GM18508 (cell line): ENCODE results near the gene FSTL4.
"Not testable (repeated sequence)": the region's sequence is repeated elsewhere in the genome, so short reads cannot be mapped to it uniquely, and the experiment has no call there.

Source experiments
- ATAC-seq: cut with Tn5 transposase; IDR thresholded peaks from one replicate; pipeline ENCODE4 v1.9.1; 2021; ENCODE audit warnings: moderate number of reproducible peaks; ENCODE audit not compliant: insufficient read depth, unreplicated experiment

The FSTL4 gene

DNA sequence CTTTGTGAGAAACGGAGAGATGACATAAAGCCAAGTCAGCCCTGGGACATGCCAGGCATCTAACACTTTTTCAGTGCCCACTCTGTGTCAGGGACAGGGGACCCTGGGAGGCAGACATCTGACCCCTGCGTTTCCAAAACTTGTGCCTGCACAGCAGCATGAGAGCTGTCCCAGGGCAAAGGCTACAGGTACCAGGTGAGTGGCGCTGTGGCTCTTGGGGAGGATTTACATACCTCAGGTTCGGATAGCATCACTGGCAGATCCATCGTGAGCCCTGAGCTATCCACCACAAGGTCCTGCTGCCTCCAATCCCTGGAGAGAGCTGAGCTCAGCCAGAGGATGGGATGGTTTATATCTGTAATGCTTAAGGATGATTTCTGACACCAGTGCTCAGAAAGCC is 52.4 kb downstream of the FSTL4 start:
- ATAC-seq: no peak

DNA sequence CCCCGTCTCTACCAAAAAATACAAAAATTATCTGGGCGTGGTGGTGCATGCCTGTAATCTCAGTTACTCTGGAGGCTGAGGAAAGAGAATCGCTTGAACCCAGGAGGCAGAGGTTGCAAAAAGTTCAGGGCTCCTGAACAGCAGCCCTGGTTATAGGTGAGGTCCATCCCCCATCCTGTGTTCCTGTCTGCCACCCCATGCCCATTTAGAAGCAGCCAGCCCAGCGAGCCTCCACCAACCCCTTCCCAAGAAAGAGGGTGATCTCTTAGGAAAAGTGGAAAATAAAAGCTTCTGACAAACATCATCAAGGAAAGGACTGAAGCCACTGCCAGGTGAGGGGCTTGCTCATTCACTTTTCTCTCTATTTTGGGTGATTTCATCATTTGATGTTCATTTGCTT is 55.8 kb downstream of the FSTL4 start:
- ATAC-seq: no peak

DNA sequence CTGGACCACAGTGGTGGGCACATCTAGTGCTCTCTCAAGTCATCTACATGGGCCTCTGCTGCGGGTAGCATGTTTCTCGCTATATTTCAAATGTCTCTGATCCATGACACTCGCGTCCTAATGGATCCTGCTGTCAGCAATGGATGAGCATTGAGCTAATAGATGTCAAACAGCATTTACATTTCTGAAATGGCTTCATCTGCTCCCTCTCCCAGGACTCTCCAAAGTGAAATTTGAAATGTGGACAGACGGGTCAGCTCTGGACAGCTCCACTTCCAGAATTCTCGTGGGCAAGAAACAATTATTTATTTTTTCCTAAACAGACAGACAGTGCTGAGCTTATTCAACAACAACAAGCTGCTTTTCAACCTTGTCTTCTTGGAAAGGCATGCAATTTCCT is 58.1 kb downstream of the FSTL4 start:
- ATAC-seq: no peak

DNA sequence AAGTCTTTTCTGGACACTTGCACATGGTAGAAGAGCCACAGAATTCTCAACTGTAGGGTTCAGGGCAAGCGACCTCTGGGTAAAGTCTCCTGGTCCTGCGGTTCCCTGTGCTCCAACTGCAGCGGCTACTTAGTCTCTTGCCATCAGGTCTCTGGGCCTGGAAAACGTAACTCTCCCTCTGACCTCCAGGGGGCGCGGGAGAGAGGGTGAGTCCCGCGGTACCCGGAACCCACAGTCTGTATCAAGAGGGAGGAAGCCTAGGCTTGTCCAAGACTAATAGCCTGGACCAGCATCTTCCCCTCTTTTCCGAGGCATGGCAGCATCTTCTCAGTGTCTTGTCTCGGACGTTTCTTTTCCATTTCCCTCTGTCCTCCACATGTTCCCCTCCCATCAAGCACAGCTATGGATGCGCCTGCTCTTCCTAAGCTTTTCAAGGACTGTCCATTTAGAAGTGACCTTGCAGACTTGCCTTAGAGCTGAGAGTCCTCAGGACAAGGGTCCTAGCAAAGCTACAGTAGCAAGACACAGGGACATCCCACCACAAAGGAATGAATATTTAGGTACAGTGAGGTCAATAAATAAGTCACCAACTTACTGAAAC is 59.3 kb downstream of the FSTL4 start:
- no peak for ATAC-seq

DNA sequence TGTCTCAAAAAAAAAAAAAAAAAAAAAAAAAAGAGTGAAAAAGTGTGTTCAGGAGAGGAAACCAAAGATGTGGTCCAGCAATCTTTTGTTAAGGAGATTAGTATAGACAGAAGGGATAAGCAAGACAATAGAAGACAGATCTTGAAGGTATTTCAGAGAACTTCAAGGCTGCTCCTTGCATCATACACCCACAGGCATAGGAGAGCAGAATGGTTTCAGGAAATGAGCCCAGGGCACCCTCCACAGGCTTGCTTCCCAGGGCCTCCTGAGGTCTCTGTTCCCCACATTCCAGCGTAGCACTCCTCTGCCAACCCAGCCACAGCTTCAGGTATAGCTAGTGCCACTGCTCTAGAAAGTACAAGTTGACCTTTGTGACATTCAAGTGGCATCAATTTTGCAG is 65.8 kb downstream of the FSTL4 start:
- ATAC-seq: no peak

DNA sequence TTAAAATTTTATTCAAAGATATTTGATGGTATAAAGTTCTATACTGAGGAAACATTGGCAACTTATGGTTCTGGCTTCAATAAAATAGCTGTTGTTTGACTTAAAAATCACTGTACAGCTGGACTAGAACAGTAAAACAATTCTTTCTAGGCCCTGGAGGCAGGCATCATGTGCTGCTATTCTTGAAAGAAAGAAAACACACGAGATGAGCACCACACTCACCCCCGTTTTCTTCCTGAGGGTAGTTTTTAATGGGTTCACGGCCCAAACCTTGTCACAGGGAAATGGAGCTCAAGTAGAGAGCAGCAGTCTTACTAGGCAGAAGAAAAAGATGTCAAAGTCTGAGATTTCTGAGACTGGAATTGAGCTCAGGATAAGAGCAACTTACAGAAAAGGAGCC is 68.0 kb downstream of the FSTL4 start:
- no peak for ATAC-seq

DNA sequence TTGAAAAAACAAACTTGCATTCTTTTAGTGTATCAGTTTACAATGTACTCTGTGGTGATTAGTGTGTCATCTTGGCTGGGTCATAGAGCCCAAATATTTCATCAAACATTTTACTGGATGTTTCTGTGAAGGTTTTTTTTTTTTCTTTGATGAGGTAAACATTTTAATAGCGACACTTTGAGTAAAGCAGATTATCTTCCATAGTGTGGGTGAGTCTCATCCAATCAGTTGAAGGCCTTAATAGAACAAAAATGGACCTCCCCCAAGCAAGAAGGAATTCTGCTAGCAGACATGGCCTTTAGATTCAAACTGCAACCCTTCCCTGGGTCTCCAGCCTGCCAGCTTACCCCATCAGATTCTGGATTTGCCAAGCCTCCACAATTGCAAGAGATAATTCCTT is 72.5 kb downstream of the FSTL4 start:
- ATAC-seq: no peak

DNA sequence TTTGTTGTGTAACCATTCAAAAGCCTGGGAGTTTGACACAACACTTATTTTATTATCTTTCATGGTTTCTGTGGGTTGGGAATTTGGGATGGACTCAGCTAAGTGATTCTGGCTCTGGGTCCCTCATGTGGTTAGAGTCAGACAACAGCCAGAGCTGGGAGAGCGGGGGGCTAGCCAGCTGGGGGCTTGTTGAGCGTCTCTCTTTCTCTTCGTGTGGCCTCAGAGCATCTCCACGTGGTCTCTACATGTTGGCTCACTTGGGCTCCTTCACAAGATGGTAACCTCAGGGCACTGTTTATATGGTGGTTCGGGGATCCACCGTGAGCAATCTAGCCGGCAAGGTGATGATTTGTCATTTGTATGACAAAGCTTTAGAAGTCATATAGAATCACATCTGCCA is 73.6 kb downstream of the FSTL4 start:
- no peak for ATAC-seq

DNA sequence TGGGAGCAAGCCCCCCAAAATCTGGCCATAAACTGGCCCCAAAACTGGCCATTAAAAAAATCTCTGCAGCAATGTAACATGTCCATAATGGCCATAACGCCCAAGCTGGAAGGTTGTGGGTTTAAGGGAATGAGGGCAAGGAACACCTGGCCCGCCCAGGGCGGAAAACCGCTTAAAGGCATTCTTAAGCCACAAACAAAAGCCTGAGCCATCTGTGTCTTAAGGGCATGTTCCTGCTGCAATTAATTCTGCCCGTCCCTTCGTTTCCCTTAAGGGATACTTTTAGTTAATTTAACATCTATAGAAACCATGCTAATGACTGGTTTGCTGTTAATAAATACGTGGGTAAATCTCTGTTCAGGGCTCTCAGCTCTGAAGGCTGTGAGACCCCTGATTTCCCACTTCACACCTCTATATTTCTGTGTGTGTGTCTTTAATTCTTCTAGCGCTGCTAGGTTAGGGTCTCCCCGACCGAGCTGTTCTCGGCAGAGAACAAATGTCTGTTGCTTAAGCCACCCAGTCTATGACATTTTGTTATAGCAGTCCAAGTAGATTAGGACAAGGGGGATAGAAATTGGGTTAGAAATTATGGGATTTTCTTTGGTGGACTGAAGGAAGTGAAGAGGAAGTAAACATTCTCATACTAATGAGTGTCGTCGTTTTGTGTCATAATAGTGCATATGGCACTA is 77.0 kb downstream of the FSTL4 start:
- ATAC-seq: not testable (repeated sequence)

DNA sequence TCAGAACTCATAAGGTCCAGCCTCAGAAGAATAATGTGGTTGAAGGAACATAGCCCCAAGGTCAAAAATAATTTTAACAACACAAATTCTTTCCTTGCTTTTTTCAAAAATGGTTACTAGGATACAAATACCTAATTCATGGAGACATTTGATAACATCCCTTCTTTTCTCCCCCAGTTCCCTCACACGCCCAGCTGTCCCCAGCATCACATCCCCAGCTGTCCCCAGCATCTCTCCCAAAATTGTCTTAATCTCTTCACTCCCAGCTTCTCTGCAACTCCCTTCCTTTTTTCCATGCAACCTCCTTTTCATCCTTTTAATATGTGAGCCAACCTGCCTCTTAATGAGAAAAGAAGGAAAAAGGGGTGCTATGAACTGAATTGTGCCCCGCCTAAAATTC is 77.8 kb downstream of the FSTL4 start:
- ATAC-seq: no peak

DNA sequence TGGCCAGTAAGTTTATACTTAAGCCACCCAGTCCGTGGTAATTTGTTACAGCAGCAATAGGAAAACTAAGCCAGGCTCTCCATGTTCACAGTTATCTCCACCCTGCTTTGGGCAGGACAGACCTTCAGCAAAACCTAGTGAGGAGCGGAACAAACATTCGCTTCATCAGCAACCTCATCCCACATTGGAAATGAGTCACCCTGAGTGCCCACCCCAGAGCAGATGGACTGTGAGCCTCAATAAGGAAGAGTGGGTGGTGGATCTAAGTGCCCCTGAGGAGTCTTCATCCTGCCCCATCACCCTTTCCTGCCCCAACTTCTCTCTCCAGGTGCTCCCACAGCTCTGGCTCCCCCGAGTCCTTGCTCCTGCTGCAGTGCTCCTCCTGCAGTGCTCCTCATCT is 78.8 kb downstream of the FSTL4 start:
- ATAC-seq: no peak

DNA sequence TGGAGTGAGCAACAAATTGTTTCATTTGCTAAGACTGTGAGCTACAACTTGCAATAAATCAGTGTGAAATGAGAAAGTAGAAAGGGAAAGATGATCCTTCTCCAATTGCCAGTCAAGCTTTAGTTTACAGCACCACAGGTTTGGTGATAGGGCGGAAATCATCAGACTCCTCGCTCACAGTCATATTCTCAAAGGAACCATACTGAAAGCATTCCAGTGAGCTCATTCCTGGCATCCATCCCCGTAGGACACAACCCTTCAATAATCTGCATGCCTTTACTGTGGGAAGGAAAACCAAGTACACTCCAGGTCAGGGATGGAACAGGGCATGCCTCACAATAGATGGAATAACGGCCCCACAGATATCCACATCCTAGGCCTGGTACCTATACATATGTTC is 80.7 kb downstream of the FSTL4 start:
- no peak for ATAC-seq

DNA sequence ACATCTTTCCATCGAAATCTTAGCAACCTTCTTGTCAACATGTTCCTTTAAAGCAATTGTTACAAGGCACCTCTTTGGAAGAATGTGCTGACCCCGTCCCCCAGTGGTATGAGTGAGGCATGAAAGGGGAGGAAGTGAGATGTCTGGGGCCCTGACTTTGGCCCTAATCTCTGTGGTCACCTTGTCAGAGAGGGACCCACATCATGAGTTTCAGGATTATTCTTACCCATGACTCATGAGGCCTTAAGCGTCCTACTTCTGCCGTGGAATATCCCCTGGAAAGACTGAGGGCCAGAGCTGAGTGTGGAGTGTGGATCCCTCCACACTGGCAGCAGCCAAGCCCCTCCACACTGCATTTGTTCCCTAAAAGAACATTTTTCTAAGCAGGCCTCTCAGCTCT is 81.2 kb downstream of the FSTL4 start:
- ATAC-seq: no peak

DNA sequence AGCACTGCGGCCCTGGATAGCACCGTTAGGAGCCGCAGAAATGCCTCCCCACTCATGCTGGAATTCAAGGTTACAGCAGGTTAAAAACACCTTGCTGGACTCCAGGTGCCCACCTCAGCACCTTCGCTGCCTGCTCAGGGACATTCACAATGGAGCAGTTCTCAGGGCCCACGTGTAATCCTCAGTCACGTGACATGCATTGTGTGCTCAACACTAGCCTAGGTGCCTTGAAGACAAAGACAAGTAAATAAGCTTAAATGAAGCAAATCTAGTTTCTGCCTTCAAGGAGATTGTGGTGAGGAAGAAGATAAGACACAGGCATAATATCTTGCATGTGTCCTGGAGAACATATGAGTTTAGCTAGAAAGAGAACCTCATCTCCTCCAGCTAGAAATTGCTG is 82.1 kb downstream of the FSTL4 start:
- ATAC-seq: no peak

DNA sequence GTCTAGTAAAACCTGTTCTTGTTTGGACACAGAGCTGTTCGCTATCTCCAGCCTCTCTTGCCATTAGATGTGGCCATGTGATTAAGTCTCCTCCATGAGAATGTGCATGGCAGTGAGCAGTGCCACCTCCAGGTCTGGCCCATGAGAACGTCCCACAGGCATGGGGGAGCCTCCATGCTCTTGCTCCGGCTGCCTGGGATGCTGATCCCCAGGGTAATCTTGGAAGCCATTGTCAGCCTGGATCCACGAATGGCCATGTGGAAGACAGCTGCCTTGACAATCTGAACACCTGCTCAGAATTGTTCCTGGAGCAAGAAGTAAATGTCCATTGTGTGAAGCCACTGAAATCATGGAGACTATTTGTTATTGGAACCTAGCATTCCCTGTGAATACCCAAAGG is 83.5 kb downstream of the FSTL4 start:
- no peak for ATAC-seq

DNA sequence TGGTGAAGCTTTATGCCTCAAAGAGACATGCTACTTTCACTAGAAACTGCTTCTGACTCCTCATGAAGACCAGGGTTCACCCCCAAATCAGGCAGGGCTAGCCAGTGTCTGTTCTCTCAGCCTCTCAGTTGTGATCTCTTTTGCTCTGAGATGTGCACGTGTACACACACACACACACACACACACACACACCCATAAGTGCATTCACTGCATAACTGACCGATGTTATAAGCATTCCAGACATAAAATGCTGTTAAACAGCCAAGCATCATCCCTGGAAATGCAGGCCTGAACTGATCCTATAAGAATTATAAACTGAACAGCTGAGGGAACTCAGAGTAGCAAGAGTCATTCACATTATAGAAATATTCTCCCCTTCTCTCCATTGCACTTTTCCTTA is 85.0 kb downstream of the FSTL4 start:
- no peak for ATAC-seq

DNA sequence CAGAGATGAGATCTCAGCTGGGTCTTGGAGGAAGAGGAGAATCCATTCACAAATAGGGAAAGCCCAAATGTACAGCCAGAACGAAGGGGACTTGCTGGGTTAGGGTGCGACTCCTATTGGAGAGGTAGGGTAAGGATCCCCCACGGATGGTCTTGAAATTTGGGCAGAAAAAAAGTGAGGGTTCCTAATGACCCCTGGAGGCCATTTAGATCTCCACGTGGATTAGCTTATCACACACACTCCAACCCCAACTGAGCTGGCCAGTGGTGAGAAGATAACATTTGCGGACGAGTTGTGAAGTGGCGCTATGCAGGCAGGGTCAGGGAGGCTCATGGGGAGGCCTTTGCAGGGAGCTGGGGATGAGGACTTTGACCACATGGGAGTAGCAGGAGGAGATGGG is 86.0 kb downstream of the FSTL4 start:
- no peak for ATAC-seq

DNA sequence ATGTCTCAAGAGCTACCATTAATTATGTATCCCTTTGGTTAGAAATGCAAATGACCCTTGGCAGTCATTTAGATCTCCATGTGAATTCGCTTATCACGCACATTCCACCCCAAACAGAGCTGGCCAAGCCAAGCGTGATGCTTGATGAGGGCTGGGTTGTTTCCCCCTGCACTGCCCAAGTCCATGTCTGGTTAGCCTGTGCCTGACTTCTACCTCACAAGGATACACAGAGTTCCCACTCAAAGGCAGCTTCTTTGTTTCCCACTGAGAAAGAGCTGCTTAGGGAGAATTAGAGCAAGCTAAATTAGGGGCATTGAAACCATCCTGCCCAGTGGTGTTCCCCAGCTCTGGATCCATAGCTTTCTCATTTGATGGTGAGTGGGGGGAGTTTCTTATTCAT is 87.2 kb downstream of the FSTL4 start:
- no peak for ATAC-seq

DNA sequence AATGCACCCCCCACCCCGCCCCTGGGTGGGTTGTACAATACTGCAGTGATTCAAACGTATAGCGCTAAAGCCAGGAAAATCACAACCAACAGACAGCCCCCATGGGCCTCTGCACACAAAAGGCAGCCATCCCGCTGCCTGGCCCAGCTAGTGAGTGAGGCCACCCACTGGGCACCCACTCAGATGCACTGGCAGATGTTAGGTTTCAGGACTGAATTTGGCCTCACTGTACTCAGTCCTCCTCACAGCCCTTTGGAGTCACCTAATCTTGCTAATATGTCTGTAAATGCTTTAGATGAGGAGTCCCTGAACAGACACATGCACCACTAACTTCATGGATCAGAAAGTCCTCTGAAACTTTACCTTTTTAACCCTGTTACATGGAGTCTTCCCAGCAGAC is 87.7 kb downstream of the FSTL4 start:
- no peak for ATAC-seq

DNA sequence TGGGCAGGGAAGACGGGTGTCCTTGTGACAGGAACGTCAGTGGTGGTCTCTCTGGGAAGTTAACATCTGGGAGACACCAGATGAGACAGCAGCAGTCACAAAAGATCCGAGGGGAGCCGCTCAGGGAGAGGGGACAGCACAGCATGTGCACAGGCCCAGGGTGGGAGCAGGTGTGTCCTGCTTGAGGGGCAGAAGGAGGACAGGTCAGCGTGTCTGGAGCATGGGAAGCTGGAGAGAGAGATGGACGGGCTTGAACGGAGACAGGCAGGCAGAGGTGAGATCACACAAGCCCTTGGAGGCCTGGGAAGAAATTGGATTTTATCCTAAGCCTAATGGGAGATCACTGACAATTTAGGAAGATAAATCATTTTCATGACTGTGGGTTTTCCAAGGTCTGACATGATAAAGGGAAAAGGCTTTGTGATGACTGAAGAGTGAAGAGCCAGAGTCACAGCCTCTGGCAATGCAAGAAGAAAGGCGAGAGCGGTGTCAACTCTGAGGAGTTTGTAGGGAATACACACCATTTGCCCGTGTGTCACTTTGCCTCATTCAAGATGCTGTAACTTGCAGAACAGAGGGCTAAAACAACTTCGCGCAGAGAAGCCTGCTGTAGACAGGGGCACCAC is 88.3 kb downstream of the FSTL4 start:
- no peak for ATAC-seq

DNA sequence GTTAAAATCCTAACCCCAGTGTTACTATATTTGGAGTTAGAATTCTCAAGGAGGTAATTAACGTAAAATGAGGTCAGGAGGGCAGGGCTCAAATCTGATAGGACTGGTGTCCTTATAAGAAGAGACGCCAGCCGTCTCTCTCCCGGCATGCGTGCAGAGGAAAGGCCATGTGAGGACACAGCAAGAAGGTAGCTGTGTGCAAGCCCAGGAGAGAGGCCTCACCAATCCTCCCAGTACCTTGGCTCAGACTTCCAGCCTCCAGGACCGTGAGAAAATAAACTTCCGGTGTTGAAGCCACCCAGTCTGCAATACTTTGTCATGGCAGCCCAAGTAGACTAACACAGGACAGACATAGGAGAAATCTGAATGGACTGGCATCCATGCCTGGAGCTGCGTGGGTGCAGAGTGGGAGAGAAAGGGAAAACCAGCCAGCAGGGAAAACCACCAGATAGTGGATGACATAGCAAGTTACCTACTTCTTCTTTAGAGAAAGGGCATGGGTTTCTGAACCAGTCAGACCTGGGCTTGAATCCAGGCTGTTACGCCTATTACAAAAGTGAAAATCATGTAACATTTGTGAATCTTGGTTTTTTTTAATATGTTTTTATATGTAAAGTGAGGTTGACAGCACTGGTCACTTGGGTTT is 89.2 kb downstream of the FSTL4 start:
- no peak for ATAC-seq

DNA sequence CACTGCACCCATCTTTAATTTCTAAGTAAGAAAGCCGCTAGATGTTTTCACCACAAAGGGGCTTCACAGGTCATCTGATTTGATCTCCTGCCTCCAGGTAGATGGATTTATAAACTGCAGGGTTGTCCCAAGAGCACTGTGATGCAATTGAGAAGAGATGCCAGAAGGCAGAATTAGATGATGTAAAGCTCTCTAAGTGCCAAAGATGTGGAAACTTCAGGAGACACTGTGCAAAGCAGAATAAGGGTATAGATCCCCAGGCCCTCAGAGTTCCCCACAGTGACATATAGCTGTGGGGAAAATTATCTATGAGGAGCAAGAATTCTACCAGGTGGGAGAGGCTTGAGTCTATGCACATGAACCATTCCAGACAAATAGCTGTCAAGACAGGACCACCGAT is 90.5 kb downstream of the FSTL4 start:
- no peak for ATAC-seq
